Ovary (tissue), 9 donors: Measurements from ENCODE around the gene ZNF280D. TPM values are rescaled to one million over a fixed set of nuclear protein-coding genes. Genes with fewer than 3 reads are reported as not detected.

Experiments
- DNase-seq, 5 donors: peaks; one replicate each; pipeline ENCODE4 v3.0.0-alpha.2; 2019 to 2020
- H3K27ac ChIP-seq, 2 donors: fragments of 200-600 bp; one replicate each; pipeline versions ENCODE4 v1.5.1 to v1.8.0; 2019 to 2022
- H3K27me3 ChIP-seq: fragments of 200-600 bp; one replicate; pipeline ENCODE4 v1.8.0; 2022
- H3K36me3 ChIP-seq: fragments of 200-600 bp; sonication (generic); one replicate; pipeline ENCODE4 v1.5.1; 2019
- H3K4me1 ChIP-seq: one replicate; pipeline ENCODE4 v1.8.1; 2013; ENCODE audit warnings: mild to moderate bottlenecking, moderate library complexity; ENCODE audit not compliant: insufficient read depth
- H3K4me3 ChIP-seq: fragments of 200-600 bp; sonication (generic); one replicate; pipeline ENCODE4 v1.5.1; 2017
- H3K9me3 ChIP-seq, 2 donors: fragments of 200-600 bp in 1 of 2; sonication (generic) in 1 of 2; one replicate each; pipeline versions ENCODE4 v1.5.1 to v1.8.1; 2013 to 2019; ENCODE audit warnings: mild to moderate bottlenecking in 1 of 2, moderate library complexity in 1 of 2
- EP300 ChIP-seq: sonication (generic); formaldehyde crosslinking; IDR thresholded peaks from one replicate; pipeline ENCODE4 v1.6.1; 2017; ENCODE audit warnings: antibody characterized with exemption
- POLR2A ChIP-seq: fragments of 450-650 bp; IDR thresholded peaks from one replicate; pipeline ENCODE4 v1.6.1; 2017; ENCODE audit warnings: antibody characterized with exemption, mild to moderate bottlenecking, moderate library complexity
- WGBS, 3 donors: extraction: QIAGEN DNeasy Blood & Tissue Kit in 1 of 3; methylation state at CpG; one replicate each; pipeline versions ENCODE4 v1.1.5 to v1.1.7; 2013 to 2017; 5-methylcytosine and 5-hydroxymethylcytosine counted together
- intact Hi-C, 4 donors: fragments of 100-400 bp; cut with DNase I; formaldehyde crosslinking; loops; one replicate each; pipeline versions ENCODE4 v1.11.0 to v1.15.1; 2022 to 2023
- polyA plus RNA-seq, 2 donors: library from polyadenylated mRNA; stranded (reverse); fragments of 200-250 nt in 1 of 2; fragments of 350-450 nt in 1 of 2; fragmentation: Illumina TruSeq in 1 of 2; extraction: RNeasy Lipid Tissue Mini Kit (QIAGEN cat#74804) in 1 of 2; gene quantifications; one replicate each; pipeline ENCODE4 v1.2.3, GENCODE V29; 2013 to 2014
- total RNA-seq, 7 donors: library from RNA; depleted of rRNA in 2 of 7; stranded (reverse); fragments of >200 nt in 2 of 7; fragmentation: NEBNext Ultra II Directional in 3 of 7; extraction: Animal tissue kit (Norgen Biotek cat#: 25700) in 3 of 7; gene quantifications; one replicate each; pipeline versions ENCODE4 v1.1.0 to v1.2.4, GENCODE V29; 2016 to 2023
- TF ChIP-seq, protein P1 (sequence below), 3 donors: fragments of 450-650 bp in 2 of 3; fragments of 200-600 bp in 1 of 3; IDR thresholded peaks; one replicate each; pipeline versions ENCODE4 v1.5.1 to v1.8.0; 2016 to 2022; ENCODE audit warnings: antibody characterized with exemption in 3 of 3, mild to moderate bottlenecking in 1 of 3
- donor health status: DM: no; HTN: no; CAD: no; lungs with moderate emphysema.
- donor health status: DM: no; HTN: no; CAD: no.
- donor health status: Bipolar disorder and iron deficiency.
- donor health status: DM: yes; HTN: yes; CAD: no.
- donor health status: DM: no; HTN: no; CAD: no.
- donor health status: DM: yes; HTN: yes; CAD: no.

ZNF280D gene
- total and polyA plus RNA-seq, 9 donors: 27.3 to 66.0 (median 50.4) TPM

DNA sequence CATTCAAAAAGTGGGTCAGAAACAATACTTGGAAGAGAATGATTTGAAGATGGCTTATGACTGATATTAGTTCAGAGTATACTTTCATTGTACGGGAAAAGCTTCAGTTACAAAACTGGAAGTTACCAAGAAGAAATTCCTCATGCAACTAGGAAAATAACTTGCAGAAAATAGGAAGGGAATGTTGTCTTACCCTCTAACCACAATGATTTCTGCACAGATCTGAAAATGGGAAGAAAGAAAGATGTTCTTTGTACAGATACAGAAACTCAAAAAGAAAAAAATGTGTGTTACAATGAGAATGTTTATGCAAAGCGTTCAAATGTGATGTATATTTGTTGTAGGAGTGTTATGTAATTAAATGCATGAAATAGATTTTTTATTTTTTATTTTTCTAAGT, 3.7 kb downstream of the ZNF280D start:
- Histone ChIP-seq H3K36me3 (no peaks in the 10 kb centered on the region), H3K27me3 (no peaks in the 10 kb centered on the region), H3K27ac (no peak overlapping the region), H3K9me3 (no peaks in the 10 kb centered on the region), H3K4me3 (no peak overlapping the region), H3K4me1 (peaks cover 12% of the 10 kb centered on the region)
- DNase-seq: no peak
- intact Hi-C loops: no loop called here
- TF ChIP-seq POLR2A (no peak), EP300 (no peak)
- 66 to 81% (median 73%) methylated on average over 2 of the region's 2 CpGs for WGBS, 3 donors

DNA sequence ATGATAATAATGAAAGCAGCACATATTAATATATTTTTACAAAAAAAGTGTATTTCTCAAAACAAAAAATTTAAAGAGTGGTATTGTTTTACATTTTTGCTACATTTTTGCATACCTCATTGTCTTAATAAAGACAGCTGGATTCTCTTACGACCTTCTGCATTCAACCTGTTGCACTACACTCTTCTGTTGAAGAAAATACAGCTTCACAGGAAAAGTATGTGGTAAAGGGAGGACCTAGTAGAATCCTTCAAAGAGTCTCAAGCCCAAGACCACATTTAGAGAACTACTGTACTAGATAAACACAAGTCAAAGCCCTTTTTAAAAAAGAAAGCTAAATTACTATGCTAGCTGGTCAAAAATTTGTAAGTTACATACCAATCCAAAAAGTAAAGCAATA, 7.9 kb downstream of the ZNF280D start:
- no peak for DNase-seq
- 16 to 29% (median 24%) methylated on average over 1 of the region's 1 CpG for WGBS, 3 donors
- intact Hi-C loops: no loop called here
- Histone ChIP-seq H3K4me3 (no peak overlapping the region), H3K36me3 (no peaks in the 10 kb centered on the region), H3K27ac (no peak overlapping the region), H3K27me3 (no peaks in the 10 kb centered on the region), H3K9me3 (no peaks in the 10 kb centered on the region), H3K4me1 (peaks cover 9% of the 10 kb centered on the region)
- TF ChIP-seq, protein P1, sequence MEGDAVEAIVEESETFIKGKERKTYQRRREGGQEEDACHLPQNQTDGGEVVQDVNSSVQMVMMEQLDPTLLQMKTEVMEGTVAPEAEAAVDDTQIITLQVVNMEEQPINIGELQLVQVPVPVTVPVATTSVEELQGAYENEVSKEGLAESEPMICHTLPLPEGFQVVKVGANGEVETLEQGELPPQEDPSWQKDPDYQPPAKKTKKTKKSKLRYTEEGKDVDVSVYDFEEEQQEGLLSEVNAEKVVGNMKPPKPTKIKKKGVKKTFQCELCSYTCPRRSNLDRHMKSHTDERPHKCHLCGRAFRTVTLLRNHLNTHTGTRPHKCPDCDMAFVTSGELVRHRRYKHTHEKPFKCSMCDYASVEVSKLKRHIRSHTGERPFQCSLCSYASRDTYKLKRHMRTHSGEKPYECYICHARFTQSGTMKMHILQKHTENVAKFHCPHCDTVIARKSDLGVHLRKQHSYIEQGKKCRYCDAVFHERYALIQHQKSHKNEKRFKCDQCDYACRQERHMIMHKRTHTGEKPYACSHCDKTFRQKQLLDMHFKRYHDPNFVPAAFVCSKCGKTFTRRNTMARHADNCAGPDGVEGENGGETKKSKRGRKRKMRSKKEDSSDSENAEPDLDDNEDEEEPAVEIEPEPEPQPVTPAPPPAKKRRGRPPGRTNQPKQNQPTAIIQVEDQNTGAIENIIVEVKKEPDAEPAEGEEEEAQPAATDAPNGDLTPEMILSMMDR (IDR thresholded peaks at IDR 0.05): no peak
- TF ChIP-seq EP300 (no peak), POLR2A (no peak)

DNA sequence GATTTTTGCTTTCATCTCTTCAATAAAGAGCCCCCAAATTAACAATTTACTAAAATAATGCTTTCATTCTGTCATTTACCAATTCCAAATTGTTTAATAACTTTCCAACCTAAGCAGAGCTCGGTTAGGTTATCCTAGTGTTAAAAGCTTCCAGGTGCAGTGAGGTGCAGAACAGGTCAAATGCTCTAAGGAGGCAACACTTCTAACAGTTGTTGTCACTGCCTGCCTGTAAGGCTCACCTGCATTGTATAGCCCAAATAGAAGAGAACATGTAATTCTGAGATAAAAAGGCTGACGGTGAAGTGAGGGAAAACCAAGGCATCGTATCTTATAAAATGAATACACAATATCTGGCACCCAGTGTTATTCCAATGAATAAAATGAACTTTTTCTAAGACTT, 9.1 kb downstream of the ZNF280D start:
- Histone ChIP-seq H3K9me3 (no peaks in the 10 kb centered on the region), H3K27me3 (no peaks in the 10 kb centered on the region), H3K4me1 (peaks cover 8% of the 10 kb centered on the region), H3K4me3 (no peak overlapping the region), H3K27ac (no peak overlapping the region), H3K36me3 (no peaks in the 10 kb centered on the region)
- no peak for DNase-seq
- 65 to 73% (median 66%) methylated on average over 3 of the region's 3 CpGs for WGBS, 3 donors
- intact Hi-C loops: no loop called here
- TF ChIP-seq POLR2A (no peak), EP300 (no peak)
- TF ChIP-seq, protein P1 (IDR thresholded peaks at IDR 0.05): no peak

DNA sequence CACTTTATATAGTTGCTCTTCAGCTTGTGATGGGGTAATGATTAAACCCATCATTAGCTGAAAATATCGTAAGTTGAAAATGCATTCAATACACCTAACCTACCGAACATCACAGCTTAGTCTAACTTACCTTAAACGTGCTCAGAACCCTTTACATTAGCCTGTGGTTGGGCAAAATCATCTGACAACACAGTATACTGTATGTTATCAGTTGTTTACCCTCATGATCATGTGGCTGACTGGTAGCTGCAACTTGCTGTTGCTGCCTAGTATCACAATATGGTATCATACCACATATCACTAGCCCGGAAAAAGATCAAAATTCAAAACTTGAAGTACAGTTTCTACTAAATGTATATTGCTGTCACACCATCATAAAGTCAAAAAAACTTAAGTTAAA, 9.5 kb downstream of the ZNF280D start:
- no peak for TF ChIP-seq EP300
- TF ChIP-seq, protein P1 (IDR thresholded peaks at IDR 0.05): no peak
- TF ChIP-seq POLR2A: no peak
- Histone ChIP-seq H3K4me1 (peaks cover 8% of the 10 kb centered on the region), H3K27me3 (no peaks in the 10 kb centered on the region), H3K9me3 (no peaks in the 10 kb centered on the region), H3K27ac (no peak overlapping the region), H3K4me3 (no peak overlapping the region), H3K36me3 (no peaks in the 10 kb centered on the region)
- intact Hi-C loops: no loop called here
- 91 to 98% (median 93%) methylated on average over 4 of the region's 4 CpGs for WGBS, 3 donors
- no peak for DNase-seq

DNA sequence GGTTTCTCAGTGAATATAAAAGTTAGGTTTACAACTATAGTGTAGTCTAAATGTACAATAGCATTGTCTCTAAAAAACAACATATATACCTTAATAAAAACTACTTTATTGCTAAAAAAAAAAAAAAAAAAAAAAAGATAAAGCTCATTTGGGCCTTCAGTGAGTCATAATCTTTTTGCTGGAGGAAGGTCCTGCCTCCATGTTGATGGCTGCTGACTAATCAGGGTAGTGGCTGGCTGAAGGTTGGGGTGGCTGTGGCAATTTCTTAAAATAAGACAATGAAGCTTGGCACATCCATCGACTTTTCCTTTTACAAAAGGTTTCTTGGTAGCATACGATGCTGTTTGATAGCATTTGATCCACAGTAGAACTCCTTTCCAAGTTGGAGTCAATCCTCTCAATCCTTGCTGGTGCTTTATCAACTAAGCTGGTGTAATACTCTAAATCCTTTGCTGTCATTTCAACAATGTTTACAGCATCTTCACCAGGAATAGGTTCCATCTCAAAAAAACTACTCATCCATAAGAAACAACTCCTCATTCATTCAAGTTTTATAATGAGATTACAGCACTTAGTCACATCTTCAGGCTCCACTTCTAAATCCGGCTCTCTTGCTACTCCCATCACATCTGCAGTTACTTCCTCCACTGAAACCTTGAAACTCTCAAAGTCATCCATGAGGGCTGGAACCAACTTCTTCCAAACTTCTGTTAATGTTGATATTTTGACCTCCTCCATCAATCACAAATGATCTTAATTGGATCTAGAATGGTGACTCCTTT, 13.3 kb downstream of the ZNF280D start:
- Histone ChIP-seq H3K27ac (no peak overlapping the region), H3K4me1 (peaks cover 8% of the 10 kb centered on the region), H3K36me3 (no peaks in the 10 kb centered on the region), H3K4me3 (no peak overlapping the region), H3K9me3 (no peaks in the 10 kb centered on the region), H3K27me3 (no peaks in the 10 kb centered on the region)
- no peak for DNase-seq
- TF ChIP-seq EP300 (no peak), POLR2A (no peak)
- TF ChIP-seq, protein P1 (IDR thresholded peaks at IDR 0.05): no peak
- WGBS, 3 donors: 92 to 99% (median 96%) methylated on average over 3 of the region's 3 CpGs
- intact Hi-C loops: no loop called here
